Mucosa of rectum (tissue), 2 donors: Measurements from ENCODE around the gene TCHH.

Experiments used
- H3K27ac ChIP-seq, 2 donors: one replicate each; pipeline ENCODE4 v1.7.0; 2013; ENCODE audit warnings: inconsistent platforms in 2 of 2, low read depth in 2 of 2, low read length in 2 of 2
- H3K27me3 ChIP-seq, 2 donors: one replicate each; pipeline ENCODE4 v1.7.0; 2013; ENCODE audit warnings: low read length in 2 of 2; ENCODE audit not compliant: control insufficient read depth in 2 of 2, insufficient read depth in 2 of 2
- H3K36me3 ChIP-seq, 2 donors: one replicate each; pipeline ENCODE4 v1.7.0; 2013; ENCODE audit warnings: low read length in 2 of 2; ENCODE audit not compliant: control insufficient read depth in 2 of 2, insufficient read depth in 2 of 2
- H3K4me1 ChIP-seq, 2 donors: one replicate each; pipeline ENCODE4 v1.7.0; 2013; ENCODE audit warnings: low read length in 2 of 2, mild to moderate bottlenecking in 1 of 2; ENCODE audit not compliant: control insufficient read depth in 2 of 2, insufficient read depth in 2 of 2
- H3K4me3 ChIP-seq, 2 donors: one replicate each; pipeline ENCODE4 v1.7.0; 2013; ENCODE audit warnings: low read length in 2 of 2
- H3K9ac ChIP-seq, 2 donors: one replicate each; pipeline ENCODE4 v1.7.0; 2013; ENCODE audit warnings: low read length in 2 of 2, low read depth in 1 of 2, mild to moderate bottlenecking in 1 of 2
- H3K9me3 ChIP-seq, 2 donors: one replicate each; pipeline ENCODE4 v1.7.0; 2013; ENCODE audit warnings: low read length in 2 of 2; ENCODE audit not compliant: control insufficient read depth in 2 of 2
- donor health status: healthy.
- donor health status: Normal muscosa, but diverticular disease.

The TCHH gene

GRCh38 chr1:152115344-152115743, at the start of gene TCHH:
Gene TCHH, minus strand, starts transcription at chr1:152115444. Its CDS starts 1,364 bp downstream, at chr1:152114080.
- H3K27me3 ChIP-seq, result peaks cover 49 to 54% of the 10 kb centered on the region in 2 donors
- H3K9me3 ChIP-seq, result no peaks in the 10 kb centered on the region
- H3K36me3 ChIP-seq, result no peaks in the 10 kb centered on the region
- peaks cover 12 to 23% of the 10 kb centered on the region in 2 donors for H3K4me1 ChIP-seq
- H3K4me3 ChIP-seq, result no peak within 1 kb of the TSS
- no peak within 1 kb of the TSS for H3K9ac ChIP-seq
- no peak within 1 kb of the TSS for H3K27ac ChIP-seq

- Histone ChIP-seq H3K4me1 (no peaks in the 10 kb centered on the region), H3K9me3 (no peaks in the 10 kb centered on the region), H3K27me3 (no peaks in the 10 kb centered on the region), H3K4me3 (no peak overlapping the region), H3K36me3 (no peaks in the 10 kb centered on the region), H3K27ac (no peak overlapping the region), H3K9ac (no peak overlapping the region)
Observed at GRCh38 chr1:152164517-152165136, 49.4 kb upstream of the TCHH start.

GRCh38 chr1:152162792-152163463, 47.7 kb upstream of the TCHH start:
- Histone ChIP-seq H3K9ac (no peak overlapping the region), H3K4me3 (no peak overlapping the region), H3K27ac (no peak overlapping the region), H3K9me3 (no peaks in the 10 kb centered on the region), H3K27me3 (no peaks in the 10 kb centered on the region), H3K36me3 (no peaks in the 10 kb centered on the region), H3K4me1 (no peaks in the 10 kb centered on the region)

- Histone ChIP-seq H3K9ac (no peak overlapping the region), H3K4me3 (no peak overlapping the region), H3K27ac (no peak overlapping the region), H3K27me3 (peaks cover 0 to 3% of the 10 kb centered on the region in 2 donors), H3K4me1 (no peaks in the 10 kb centered on the region), H3K9me3 (no peaks in the 10 kb centered on the region), H3K36me3 (no peaks in the 10 kb centered on the region)
Observed at GRCh38 chr1:152160576-152160975, 45.3 kb upstream of the TCHH start.

GRCh38 chr1:152159144-152159543, 43.9 kb upstream of the TCHH start, which contains the start of gene RPTN:
Gene RPTN, minus strand, starts transcription at chr1:152159228. Its CDS starts 1,339 bp downstream, at chr1:152157889.
- Histone ChIP-seq H3K27me3 (peaks cover 0 to 3% of the 10 kb centered on the region in 2 donors), H3K36me3 (no peaks in the 10 kb centered on the region), H3K4me1 (no peaks in the 10 kb centered on the region), H3K4me3 (no peak within 1 kb of the TSS), H3K9me3 (no peaks in the 10 kb centered on the region), H3K27ac (no peak within 1 kb of the TSS), H3K9ac (no peak within 1 kb of the TSS)

GRCh38 chr1:152153996-152154395, 38.8 kb upstream of the TCHH start:
- Histone ChIP-seq H3K9ac (no peak overlapping the region), H3K27ac (no peak overlapping the region), H3K36me3 (no peaks in the 10 kb centered on the region), H3K27me3 (peaks cover 0 to 3% of the 10 kb centered on the region in 2 donors), H3K4me1 (no peaks in the 10 kb centered on the region), H3K9me3 (no peaks in the 10 kb centered on the region), H3K4me3 (no peak overlapping the region)

- H3K4me1 ChIP-seq, result no peaks in the 10 kb centered on the region
- H3K9me3 ChIP-seq, result peaks cover 0 to 8% of the 10 kb centered on the region in 2 donors
- H3K9ac ChIP-seq, result no peak overlapping the region
- no peak overlapping the region for H3K4me3 ChIP-seq
- H3K27ac ChIP-seq, result no peak overlapping the region
- peaks cover 0 to 3% of the 10 kb centered on the region in 2 donors for H3K27me3 ChIP-seq
- no peaks in the 10 kb centered on the region for H3K36me3 ChIP-seq
Observed at GRCh38 chr1:152151646-152152045, 36.4 kb upstream of the TCHH start.

- no peaks in the 10 kb centered on the region for H3K4me1 ChIP-seq
- no peaks in the 10 kb centered on the region for H3K27me3 ChIP-seq
- H3K36me3 ChIP-seq, result no peaks in the 10 kb centered on the region
- no peak overlapping the region for H3K27ac ChIP-seq
- H3K9me3 ChIP-seq, result peaks cover 0 to 8% of the 10 kb centered on the region in 2 donors
- no peak overlapping the region for H3K4me3 ChIP-seq
- no peak overlapping the region for H3K9ac ChIP-seq
Observed at GRCh38 chr1:152148981-152149380, 33.7 kb upstream of the TCHH start.

GRCh38 chr1:152148051-152148450, 32.8 kb upstream of the TCHH start:
- Histone ChIP-seq H3K27me3 (no peaks in the 10 kb centered on the region), H3K36me3 (no peaks in the 10 kb centered on the region), H3K27ac (no peak overlapping the region), H3K4me3 (no peak overlapping the region), H3K9ac (no peak overlapping the region), H3K4me1 (no peaks in the 10 kb centered on the region), H3K9me3 (peaks cover 0 to 8% of the 10 kb centered on the region in 2 donors)

GRCh38 chr1:152145769-152146168, 30.5 kb upstream of the TCHH start:
- Histone ChIP-seq H3K4me1 (no peaks in the 10 kb centered on the region), H3K4me3 (no peak overlapping the region), H3K27ac (no peak overlapping the region), H3K9ac (no peak overlapping the region), H3K27me3 (peaks cover 0 to 5% of the 10 kb centered on the region in 2 donors), H3K9me3 (peaks cover 0 to 8% of the 10 kb centered on the region in 2 donors), H3K36me3 (no peaks in the 10 kb centered on the region)
